Right lung (tissue), 5 donors: ENCODE data around the gene TMEM147. TPM values are rescaled to one million over a fixed set of nuclear protein-coding genes. Genes with fewer than 3 reads are reported as not detected.

Experiments
- DNase-seq, 2 donors: peaks; one replicate each; pipeline ENCODE4 v3.0.0-alpha.2; 2013
- polyA plus RNA-seq, 5 donors: library from polyadenylated mRNA; unstranded; fragments of 120-200 nt; gene quantifications; one replicate each; pipeline versions ENCODE4 v1.2.1 to v1.2.3, GENCODE V29; 2013; ENCODE audit warnings: inconsistent platforms in 1 of 5, low replicate concordance in 1 of 5; ENCODE audit not compliant: insufficient read length in 5 of 5, insufficient read depth in 1 of 5

TMEM147 gene
- polyA plus RNA-seq, 5 donors: 48.9 to 78.4 (median 58.9) TPM

GRCh38 chr19:35543280-35544109, 1.9 kb upstream of the TMEM147 start:
- DNase-seq: no peak

GRCh38 chr19:35544110-35544802, 1.2 kb upstream of the TMEM147 start:
- no peak for DNase-seq

GRCh38 chr19:35545855-35546381, 492 bp downstream of the TMEM147 start:
- DNase-seq: no peak

- DNase-seq: no peak
These were observed 1.1 kb downstream of the TMEM147 start for GRCh38 chr19:35546532-35546931.

GRCh38 chr19:35549174-35549788, 3.9 kb downstream of the TMEM147 start:
- no peak for DNase-seq

GRCh38 chr19:35549879-35550523, 4.6 kb downstream of the TMEM147 start:
- no peak for DNase-seq

GRCh38 chr19:35551091-35551810, 5.8 kb downstream of the TMEM147 start:
- DNase-seq: no peak

- DNase-seq: no peak
These were observed 7.3 kb downstream of the TMEM147 start for GRCh38 chr19:35552534-35553384.

- no peak for DNase-seq
These were observed 8.1 kb downstream of the TMEM147 start for GRCh38 chr19:35553385-35554000.

GRCh38 chr19:35554076-35554475, 8.7 kb downstream of the TMEM147 start:
- DNase-seq: no peak

- no peak for DNase-seq
These were observed 10.0 kb downstream of the TMEM147 start for GRCh38 chr19:35555301-35556005.

- no peak for DNase-seq
These were observed 10.7 kb downstream of the TMEM147 start for GRCh38 chr19:35556025-35556590.

- DNase-seq: no peak
These were observed 11.6 kb downstream of the TMEM147 start for GRCh38 chr19:35556846-35557538.

GRCh38 chr19:35557539-35558399, 12.3 kb downstream of the TMEM147 start:
- DNase-seq: peak; percentile 20

- DNase-seq: no peak
These were observed 13.2 kb downstream of the TMEM147 start for GRCh38 chr19:35558400-35559280.

GRCh38 chr19:35559281-35559659, 13.8 kb downstream of the TMEM147 start:
- no peak for DNase-seq
